Activated effector memory CD4-positive, alpha-beta T cell treated with anti-CD3 and anti-CD28 coated beads, Interleukin-2, amount 50 U/mL, for 16 hours (primary cell): ENCODE results near the gene TCEANC2.

Experiments used
- DNase-seq: peaks from one replicate; pipeline ENCODE4 v3.0.0-alpha.2; 2020

TCEANC2 gene

GRCh38 chr1:54117815-54118563, 64.6 kb downstream of the TCEANC2 start:
- no peak for DNase-seq

GRCh38 chr1:54118704-54119103, 65.3 kb downstream of the TCEANC2 start:
- DNase-seq, result no peak

- DNase-seq, result no peak
Observed at GRCh38 chr1:54120018-54120697, 66.8 kb downstream of the TCEANC2 start.

- no peak for DNase-seq
Observed at GRCh38 chr1:54120698-54121481, 67.5 kb downstream of the TCEANC2 start.

- peak; percentile 83 for DNase-seq
Observed at GRCh38 chr1:54121482-54122134, 68.2 kb downstream of the TCEANC2 start.

GRCh38 chr1:54122135-54122751, 68.8 kb downstream of the TCEANC2 start:
- DNase-seq, result no peak

GRCh38 chr1:54122992-54123391, 69.6 kb downstream of the TCEANC2 start:
- DNase-seq, result no peak

GRCh38 chr1:54124472-54124871, 71.1 kb downstream of the TCEANC2 start:
- no peak for DNase-seq

- DNase-seq, result no peak
Observed at GRCh38 chr1:54124906-54125305, 71.5 kb downstream of the TCEANC2 start.

GRCh38 chr1:54125386-54126070, 72.1 kb downstream of the TCEANC2 start:
- DNase-seq, result no peak

GRCh38 chr1:54126271-54126815, 72.9 kb downstream of the TCEANC2 start:
- DNase-seq, result no peak

- no peak for DNase-seq
Observed at GRCh38 chr1:54127594-54128300, 74.3 kb downstream of the TCEANC2 start.

GRCh38 chr1:54129858-54130257, 76.5 kb downstream of the TCEANC2 start:
- no peak for DNase-seq

GRCh38 chr1:54131419-54131818, 78.0 kb downstream of the TCEANC2 start:
- DNase-seq, result no peak

- no peak for DNase-seq
Observed at GRCh38 chr1:54132495-54132894, 79.1 kb downstream of the TCEANC2 start.

GRCh38 chr1:54134295-54134694, 80.9 kb downstream of the TCEANC2 start:
- DNase-seq, result no peak

GRCh38 chr1:54135436-54136120, 82.2 kb downstream of the TCEANC2 start:
- DNase-seq, result no peak

- DNase-seq, result no peak
Observed at GRCh38 chr1:54136269-54136896, 83.0 kb downstream of the TCEANC2 start.

- no peak for DNase-seq
Observed at GRCh38 chr1:54136963-54137533, 83.6 kb downstream of the TCEANC2 start.
